ENCODE results near the gene PDZD2. TPM values are rescaled to one million over a fixed set of nuclear protein-coding genes. Genes with fewer than 3 reads are reported as not detected.

The PDZD2 gene
- total RNA-seq, 1 donor = 0.36 TPM

- H3K4me3 ChIP-seq (ENCODE audit: insufficient read depth, low read length) = no peak overlapping the region
- no peaks in the 10 kb centered on the region for H3K9me3 ChIP-seq (ENCODE audit: low read depth, low read length)
- H3K79me2 ChIP-seq (ENCODE audit: insufficient read depth, low read length) = no peaks in the 10 kb centered on the region
- no peaks in the 10 kb centered on the region for H3K4me1 ChIP-seq (ENCODE audit: insufficient read depth, low read length)
- H3K4me2 ChIP-seq (ENCODE audit: insufficient read depth, low read length) = no peak overlapping the region
- TF ChIP-seq, protein P1, sequence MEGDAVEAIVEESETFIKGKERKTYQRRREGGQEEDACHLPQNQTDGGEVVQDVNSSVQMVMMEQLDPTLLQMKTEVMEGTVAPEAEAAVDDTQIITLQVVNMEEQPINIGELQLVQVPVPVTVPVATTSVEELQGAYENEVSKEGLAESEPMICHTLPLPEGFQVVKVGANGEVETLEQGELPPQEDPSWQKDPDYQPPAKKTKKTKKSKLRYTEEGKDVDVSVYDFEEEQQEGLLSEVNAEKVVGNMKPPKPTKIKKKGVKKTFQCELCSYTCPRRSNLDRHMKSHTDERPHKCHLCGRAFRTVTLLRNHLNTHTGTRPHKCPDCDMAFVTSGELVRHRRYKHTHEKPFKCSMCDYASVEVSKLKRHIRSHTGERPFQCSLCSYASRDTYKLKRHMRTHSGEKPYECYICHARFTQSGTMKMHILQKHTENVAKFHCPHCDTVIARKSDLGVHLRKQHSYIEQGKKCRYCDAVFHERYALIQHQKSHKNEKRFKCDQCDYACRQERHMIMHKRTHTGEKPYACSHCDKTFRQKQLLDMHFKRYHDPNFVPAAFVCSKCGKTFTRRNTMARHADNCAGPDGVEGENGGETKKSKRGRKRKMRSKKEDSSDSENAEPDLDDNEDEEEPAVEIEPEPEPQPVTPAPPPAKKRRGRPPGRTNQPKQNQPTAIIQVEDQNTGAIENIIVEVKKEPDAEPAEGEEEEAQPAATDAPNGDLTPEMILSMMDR (IDR thresholded peaks at IDR 0.05; ENCODE audit: extremely low read depth, low read depth, low read length) = no peak
- H3K36me3 ChIP-seq (ENCODE audit: insufficient read depth, low read length) = no peaks in the 10 kb centered on the region
- no peak overlapping the region for H3K27ac ChIP-seq (ENCODE audit: low read depth, low read length)
- no peak for DNase-seq (ENCODE audit: insufficient read length, low spot score, missing footprints)
- H3K27me3 ChIP-seq (ENCODE audit: insufficient read depth, low read length) = peaks cover 4% of the 10 kb centered on the region
- no peak overlapping the region for H2AFZ ChIP-seq (ENCODE audit: low read length)
- H4K20me1 ChIP-seq (ENCODE audit: insufficient read depth, low read length) = no peaks in the 10 kb centered on the region
These were observed 34.7 kb upstream of the PDZD2 start for GRCh38 chr5:31604240-31604639.

GRCh38 chr5:31604644-31605043 lies 34.3 kb upstream of the PDZD2 start:
- Histone ChIP-seq H3K27ac (ENCODE audit: low read depth, low read length) (no peak overlapping the region), H3K27me3 (ENCODE audit: insufficient read depth, low read length) (peaks cover 4% of the 10 kb centered on the region), H3K4me3 (ENCODE audit: insufficient read depth, low read length) (no peak overlapping the region), H3K4me2 (ENCODE audit: insufficient read depth, low read length) (no peak overlapping the region), H3K4me1 (ENCODE audit: insufficient read depth, low read length) (no peaks in the 10 kb centered on the region), H3K79me2 (ENCODE audit: insufficient read depth, low read length) (no peaks in the 10 kb centered on the region), H3K9me3 (ENCODE audit: low read depth, low read length) (no peaks in the 10 kb centered on the region), H3K36me3 (ENCODE audit: insufficient read depth, low read length) (no peaks in the 10 kb centered on the region), H4K20me1 (ENCODE audit: insufficient read depth, low read length) (no peaks in the 10 kb centered on the region), H2AFZ (ENCODE audit: low read length) (no peak overlapping the region)
- DNase-seq (ENCODE audit: insufficient read length, low spot score, missing footprints) = no peak
- TF ChIP-seq, protein P1 (IDR thresholded peaks at IDR 0.05; ENCODE audit: extremely low read depth, low read depth, low read length) = no peak

GRCh38 chr5:31605920-31606319 lies 33.0 kb upstream of the PDZD2 start:
- no peak overlapping the region for H3K4me2 ChIP-seq (ENCODE audit: insufficient read depth, low read length)
- no peak overlapping the region for H2AFZ ChIP-seq (ENCODE audit: low read length)
- TF ChIP-seq, protein P1 (IDR thresholded peaks at IDR 0.05; ENCODE audit: extremely low read depth, low read depth, low read length) = no peak
- no peaks in the 10 kb centered on the region for H4K20me1 ChIP-seq (ENCODE audit: insufficient read depth, low read length)
- peaks cover 4% of the 10 kb centered on the region for H3K27me3 ChIP-seq (ENCODE audit: insufficient read depth, low read length)
- no peak overlapping the region for H3K27ac ChIP-seq (ENCODE audit: low read depth, low read length)
- no peak for DNase-seq (ENCODE audit: insufficient read length, low spot score, missing footprints)
- H3K9me3 ChIP-seq (ENCODE audit: low read depth, low read length) = no peaks in the 10 kb centered on the region
- H3K4me3 ChIP-seq (ENCODE audit: insufficient read depth, low read length) = no peak overlapping the region
- H3K36me3 ChIP-seq (ENCODE audit: insufficient read depth, low read length) = no peaks in the 10 kb centered on the region
- H3K79me2 ChIP-seq (ENCODE audit: insufficient read depth, low read length) = no peaks in the 10 kb centered on the region
- no peaks in the 10 kb centered on the region for H3K4me1 ChIP-seq (ENCODE audit: insufficient read depth, low read length)

- Histone ChIP-seq H2AFZ (ENCODE audit: low read length) (no peak overlapping the region), H3K9me3 (ENCODE audit: low read depth, low read length) (no peaks in the 10 kb centered on the region), H3K4me3 (ENCODE audit: insufficient read depth, low read length) (no peak overlapping the region), H3K79me2 (ENCODE audit: insufficient read depth, low read length) (no peaks in the 10 kb centered on the region), H3K4me2 (ENCODE audit: insufficient read depth, low read length) (no peak overlapping the region), H3K36me3 (ENCODE audit: insufficient read depth, low read length) (no peaks in the 10 kb centered on the region), H3K27ac (ENCODE audit: low read depth, low read length) (no peak overlapping the region), H3K27me3 (ENCODE audit: insufficient read depth, low read length) (peaks cover 4% of the 10 kb centered on the region), H3K4me1 (ENCODE audit: insufficient read depth, low read length) (no peaks in the 10 kb centered on the region), H4K20me1 (ENCODE audit: insufficient read depth, low read length) (no peaks in the 10 kb centered on the region)
- no peak for DNase-seq (ENCODE audit: insufficient read length, low spot score, missing footprints)
- TF ChIP-seq, protein P1 (IDR thresholded peaks at IDR 0.05; ENCODE audit: extremely low read depth, low read depth, low read length) = no peak
These were observed 31.4 kb upstream of the PDZD2 start for GRCh38 chr5:31607546-31607945.
